GM18505 (cell line): ENCODE results near the gene ELOVL3.
"Not testable (repeated sequence)": the region's sequence is repeated elsewhere in the genome, so short reads cannot be mapped to it uniquely, and the experiment has no call there.

Source experiments
- ATAC-seq: cut with Tn5 transposase; IDR thresholded peaks from one replicate; pipeline ENCODE4 v1.9.1; 2021; ENCODE audit not compliant: unreplicated experiment
- POLR2A ChIP-seq: IDR thresholded peaks from 4 replicates; pipeline ENCODE4 v1.6.1; 2011; ENCODE audit warnings: borderline replicate concordance; ENCODE audit not compliant: insufficient read depth, insufficient read length; ENCODE audit errors: extremely low read depth

Gene ELOVL3

DNA sequence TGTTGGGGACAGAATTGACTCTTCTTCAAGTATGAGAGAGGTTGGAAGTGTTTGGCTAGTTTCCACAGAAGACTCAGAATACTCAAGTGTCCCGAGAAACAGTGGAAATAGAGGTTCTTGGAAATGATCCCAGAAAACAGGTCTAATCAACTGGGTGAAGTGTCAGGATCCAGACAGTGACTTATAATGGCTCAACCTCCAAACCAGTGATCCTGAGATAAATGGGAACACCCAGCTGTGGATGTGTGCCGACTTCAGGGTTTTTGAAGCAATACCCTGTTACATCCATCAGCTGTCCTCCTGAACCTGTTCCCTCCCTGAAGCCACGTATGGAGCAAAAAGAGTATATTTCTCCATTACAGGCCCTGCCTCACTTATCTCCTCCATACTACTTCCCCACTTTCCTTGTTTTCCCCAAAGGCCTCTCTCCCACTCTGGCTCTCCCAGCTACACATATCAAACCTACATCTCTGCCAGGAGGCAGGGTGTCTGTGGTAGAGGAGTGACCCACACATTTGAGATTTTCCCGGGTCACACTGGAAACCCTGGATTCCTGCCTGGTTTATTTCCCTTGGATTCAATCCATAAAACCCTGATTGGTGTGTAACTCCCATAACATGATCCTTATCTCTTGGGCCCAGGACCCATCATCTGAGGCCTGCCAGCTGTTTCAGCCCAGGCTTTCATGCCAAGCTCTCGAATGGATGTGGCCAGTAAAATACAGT is 17.6 kb upstream of the ELOVL3 start:
- TF ChIP-seq POLR2A = no peak
- no peak for ATAC-seq

DNA sequence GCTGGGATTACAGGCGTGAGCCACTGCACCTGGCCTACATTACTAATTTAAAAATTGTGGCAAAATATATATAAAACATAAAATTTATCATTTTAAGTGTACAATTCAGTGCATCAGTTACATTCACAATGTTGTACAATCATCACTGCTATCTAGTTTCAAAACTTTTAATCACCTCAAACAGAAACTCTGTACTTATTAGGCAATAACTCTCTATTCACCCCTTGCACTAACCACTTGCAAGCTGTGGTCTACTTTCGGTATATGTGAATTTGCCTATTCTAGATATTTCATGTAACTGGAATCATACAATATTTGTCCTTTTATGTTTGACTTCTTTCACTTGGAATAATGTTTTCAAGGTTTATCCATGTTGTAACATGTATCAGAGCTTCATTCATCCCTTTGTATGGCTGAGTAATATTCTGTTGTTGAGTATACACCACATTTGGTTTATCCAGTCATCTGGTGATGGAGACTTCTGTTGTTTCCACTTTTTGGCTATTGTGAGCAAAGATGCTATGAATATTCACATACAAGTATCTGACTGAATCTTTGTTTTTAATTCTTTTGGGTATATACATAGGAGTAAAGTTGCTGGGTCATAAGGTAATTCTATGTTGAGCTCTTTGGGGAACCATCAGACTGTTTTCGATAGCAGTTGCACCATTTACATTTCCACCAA is 14.3 kb upstream of the ELOVL3 start:
- TF ChIP-seq POLR2A = no peak
- no peak for ATAC-seq

DNA sequence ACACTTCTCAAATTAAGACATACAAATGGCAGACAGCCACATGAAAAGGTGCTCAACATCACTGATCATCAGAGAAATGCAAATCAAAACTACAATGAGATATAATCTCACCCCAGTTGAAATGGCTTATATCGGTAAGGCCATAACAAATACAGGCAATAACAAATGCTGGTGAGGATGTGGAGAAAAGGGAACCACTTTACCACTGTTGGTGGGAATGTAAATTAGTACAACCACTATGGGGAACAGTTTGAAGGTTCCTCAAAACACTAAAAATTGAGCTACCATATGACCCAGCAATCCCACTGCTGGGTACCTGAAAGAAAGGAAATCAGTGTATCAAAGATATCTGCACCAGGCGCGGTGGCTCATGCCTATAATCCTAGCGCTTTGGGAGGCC is 12.5 kb upstream of the ELOVL3 start:
- not testable (repeated sequence) for ATAC-seq

DNA sequence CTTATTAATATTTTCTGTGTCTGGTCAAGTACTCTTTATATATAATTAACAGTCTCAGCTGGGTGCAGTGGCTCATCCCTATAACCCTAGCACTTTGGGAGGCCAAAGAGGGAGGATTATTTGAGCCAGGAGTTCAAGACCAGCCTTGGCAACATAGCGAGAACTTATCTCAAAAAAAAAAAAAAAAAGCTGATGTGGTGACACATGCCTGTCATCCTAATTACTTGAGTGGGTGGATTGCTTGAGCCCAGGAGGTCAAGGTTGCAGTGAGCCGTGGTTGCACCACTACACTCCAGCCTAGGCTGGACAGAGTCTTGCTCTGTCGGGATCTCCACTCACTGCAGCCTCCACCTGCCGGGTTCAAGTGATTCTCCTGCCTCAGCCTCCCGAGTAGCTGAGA is 6.7 kb upstream of the ELOVL3 start:
- ATAC-seq = no peak
- no peak for TF ChIP-seq POLR2A

DNA sequence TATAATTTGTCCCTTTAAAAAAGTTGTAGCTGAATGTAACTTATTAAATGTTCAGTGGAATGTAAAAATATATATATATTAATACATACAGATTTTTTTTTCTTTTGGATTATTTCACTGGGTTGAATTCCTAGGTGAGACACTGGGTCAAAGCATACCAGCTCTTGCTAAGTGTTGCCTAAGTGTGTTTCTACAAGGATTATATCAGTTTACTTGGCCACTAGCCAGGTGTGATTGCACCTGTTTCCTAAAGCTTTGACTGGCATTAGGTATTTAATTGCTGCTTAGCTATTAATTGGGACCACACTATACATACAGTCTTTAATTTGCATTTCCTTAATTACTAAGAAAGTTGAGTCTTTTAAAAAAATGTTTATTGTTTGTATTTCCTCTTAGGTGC is 5.5 kb upstream of the ELOVL3 start:
- ATAC-seq = no peak
- no peak for TF ChIP-seq POLR2A

DNA sequence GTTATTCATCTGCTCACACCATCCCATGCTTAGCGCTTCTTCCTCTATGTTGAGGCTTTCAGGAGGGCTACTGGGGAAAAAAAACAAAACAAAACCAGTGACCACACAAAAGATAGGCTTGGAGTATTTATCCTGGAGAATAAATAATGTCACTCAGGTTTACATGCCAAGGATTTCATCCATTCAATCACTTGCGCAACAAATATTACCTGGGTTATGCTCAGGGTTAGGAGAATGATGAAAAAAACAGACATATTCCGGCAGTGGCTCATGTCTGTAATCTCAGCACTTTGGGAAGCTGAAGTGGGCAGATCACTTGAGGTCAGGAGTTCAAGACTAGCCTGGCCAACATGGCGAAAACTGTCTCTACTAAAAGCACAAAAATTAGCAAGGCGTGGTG is 3.3 kb upstream of the ELOVL3 start:
- ATAC-seq = no peak
- TF ChIP-seq POLR2A = no peak

DNA sequence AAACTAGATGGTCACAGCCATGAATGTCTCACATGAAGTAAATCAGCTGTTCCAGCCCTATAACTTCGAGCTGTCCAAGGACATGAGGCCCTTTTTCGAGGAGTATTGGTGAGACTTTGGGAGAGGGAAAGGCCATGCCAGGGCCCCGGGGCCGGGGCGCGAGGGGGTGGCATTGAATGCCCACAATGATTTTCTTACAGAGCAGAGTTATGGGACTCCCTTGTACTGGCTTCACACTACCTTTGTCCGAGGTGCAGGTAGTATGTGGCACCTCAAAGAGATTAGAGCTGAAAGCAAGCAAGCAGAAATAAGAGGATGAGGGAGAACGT is 407 bp downstream of the ELOVL3 start:
- no peak for TF ChIP-seq POLR2A
- no peak for ATAC-seq

DNA sequence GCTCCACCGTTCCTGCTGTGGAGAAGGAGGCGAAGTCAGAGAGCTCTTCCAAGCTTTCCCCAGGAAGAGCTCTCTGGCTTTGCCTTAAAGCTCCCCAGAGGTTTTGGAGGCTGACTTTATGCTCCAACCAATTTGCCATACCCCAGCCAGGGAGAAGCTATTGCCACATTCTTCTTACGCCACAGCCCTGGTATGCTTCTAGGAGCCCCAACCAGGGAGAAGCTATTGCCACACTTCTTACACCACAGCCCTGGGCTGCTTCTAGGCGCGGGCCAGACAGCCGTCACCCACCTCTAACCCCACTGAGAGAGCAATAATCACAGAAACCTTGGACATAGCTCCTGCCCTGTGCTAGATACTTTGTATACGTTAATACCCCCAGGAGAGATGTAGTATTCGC is 951 bp downstream of the ELOVL3 start:
- TF ChIP-seq POLR2A = no peak
- no peak for ATAC-seq

DNA sequence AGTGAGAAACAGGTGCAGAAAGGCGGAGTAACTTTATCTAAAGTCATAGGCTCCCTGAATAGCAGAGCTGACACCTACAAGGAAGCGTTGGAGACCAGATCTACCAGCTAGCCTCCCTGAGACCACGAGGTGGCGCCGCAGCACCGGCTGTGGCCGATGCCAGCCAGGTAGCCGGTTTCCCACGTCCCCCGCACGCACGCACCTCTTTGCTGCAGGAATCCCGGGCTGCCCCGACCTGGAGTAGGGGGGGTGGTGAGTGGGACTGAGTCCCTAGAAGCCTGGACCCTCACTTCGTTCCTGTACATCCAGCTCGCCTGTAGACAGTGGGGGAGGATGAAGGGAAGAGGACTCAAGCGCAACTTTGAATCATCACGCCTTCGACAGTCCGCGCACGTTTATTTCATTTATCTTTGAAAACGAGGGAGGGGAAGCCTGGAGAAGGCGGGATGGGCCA is 3.7 kb downstream of the ELOVL3 start:
- no peak for TF ChIP-seq POLR2A
- ATAC-seq = no peak

DNA sequence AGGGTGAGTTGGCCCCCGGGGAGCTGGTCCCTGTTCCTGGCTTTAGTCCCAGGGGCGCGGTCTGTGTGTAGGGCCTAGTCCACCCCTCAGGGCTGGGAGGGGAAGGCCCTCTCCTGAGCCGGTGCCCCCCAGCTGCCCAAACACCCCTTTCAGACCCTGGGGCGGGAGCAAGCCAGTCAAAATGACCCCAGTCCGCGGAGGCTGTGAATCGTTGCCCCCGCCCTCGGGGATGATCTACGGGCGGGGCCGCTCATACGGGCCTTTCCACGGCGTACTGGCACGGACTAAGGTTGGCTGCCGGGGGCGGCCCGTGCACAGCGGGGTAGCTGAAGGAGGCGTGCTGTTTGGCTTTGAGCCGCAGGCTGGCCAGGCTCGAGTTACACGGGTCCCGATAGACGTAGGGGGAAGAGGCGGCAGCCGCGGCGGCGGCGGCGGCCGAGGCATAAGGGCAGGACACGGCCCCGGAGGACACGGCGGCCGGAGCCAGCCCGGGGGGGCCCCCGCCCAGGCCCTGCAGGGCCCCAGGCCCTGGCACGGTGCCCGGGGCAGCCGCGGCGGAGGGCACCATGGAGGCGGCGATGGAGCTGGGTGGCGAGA is 4.3 kb downstream of the ELOVL3 start:
- TF ChIP-seq POLR2A = no peak
- no peak for ATAC-seq

DNA sequence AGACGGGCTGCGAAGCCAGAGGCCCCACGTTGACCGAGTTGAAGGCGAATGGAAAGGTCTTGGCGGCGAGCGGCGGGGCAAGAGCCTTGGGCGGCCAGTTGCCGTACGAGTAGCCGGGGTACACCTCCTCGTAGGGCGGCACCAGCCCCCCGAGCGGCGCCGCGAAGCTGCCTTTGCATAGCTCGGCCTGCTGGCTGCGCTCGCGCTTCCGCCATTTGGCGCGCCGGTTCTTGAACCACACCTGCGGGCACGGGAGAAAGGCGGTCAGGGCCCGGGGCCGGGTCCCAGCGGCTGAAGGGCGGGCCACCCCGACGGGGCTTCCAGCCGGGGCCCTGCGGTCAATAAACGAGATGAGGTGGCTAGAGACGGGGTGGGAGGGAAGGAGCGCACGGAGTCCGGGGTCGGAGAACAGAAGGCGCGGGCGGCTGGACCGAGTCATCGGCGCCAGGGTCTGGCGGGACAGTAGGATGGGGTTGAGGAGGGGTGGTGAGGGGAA is 4.8 kb downstream of the ELOVL3 start:
- TF ChIP-seq POLR2A = no peak

DNA sequence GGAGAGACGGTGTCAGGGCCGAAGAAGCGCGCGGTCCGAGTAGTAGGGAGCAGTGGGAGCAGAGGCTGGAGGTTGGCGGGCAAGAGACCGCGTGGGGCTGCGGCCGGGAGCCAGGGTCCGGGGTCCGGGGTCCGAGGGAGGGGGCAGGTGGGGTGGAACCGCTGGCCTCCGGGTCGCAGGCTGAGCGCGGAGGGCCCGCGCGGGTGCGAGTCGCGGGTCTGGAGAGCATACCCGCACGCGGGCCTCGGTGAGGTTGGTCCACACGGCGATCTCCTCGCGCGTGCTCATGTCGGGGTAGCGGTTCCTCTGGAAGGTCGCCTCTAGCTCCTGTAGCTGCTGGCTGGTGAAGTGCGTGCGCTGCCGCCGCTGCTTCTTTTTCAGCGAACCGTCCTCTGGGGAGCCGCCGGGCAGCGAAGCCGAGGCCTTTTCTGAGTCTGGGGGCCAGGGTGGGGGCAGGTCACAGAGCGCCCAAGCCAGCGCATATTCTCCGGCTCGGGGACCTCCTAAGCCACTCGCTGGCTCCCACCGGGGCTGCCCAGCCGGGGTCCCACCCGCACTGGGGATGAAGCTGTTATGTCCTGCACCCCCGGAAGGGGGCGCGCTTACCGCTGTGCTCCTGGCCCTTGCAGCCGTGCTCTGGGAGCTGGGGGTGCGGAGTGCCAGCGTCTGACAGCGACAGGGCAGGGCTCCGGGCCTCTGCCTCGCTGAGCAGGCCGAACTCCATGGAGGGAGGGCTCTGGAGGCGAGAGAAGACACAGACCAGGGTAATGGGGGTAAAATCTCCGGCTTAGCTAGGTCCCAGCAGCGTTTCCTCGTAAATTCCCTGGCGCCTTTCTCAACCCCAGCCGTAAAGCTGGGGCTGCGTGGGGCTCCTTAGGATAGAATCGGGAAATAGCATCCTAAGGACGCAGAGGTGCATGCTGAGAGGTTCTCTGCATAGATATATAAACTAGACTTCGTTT is 5.5 kb downstream of the ELOVL3 start:
- ATAC-seq = no peak
- no peak for TF ChIP-seq POLR2A

More for the DNA sequence above, 4.8 kb downstream of the ELOVL3 start:
- ATAC-seq = no peak

DNA sequence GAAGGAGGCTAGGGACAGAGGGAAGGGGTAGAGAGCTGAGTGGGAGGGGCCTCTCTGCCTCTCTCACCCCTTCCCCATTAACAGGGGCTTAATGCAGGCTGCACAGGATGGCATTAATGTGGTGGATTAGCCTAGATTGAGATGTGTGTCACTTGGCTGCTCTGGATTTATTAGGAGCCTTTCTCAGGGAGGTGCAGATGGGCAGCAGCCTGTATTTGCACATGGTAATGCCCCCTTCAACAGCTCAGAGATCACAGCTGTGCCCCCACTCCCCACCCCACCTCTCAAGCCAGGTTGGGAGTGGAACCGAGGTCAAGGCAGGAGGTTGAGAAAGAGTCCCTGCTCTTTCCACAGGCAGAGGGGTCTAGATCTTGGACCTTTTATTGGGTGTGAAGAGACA is 7.9 kb downstream of the ELOVL3 start:
- no peak for ATAC-seq
- TF ChIP-seq POLR2A = no peak

DNA sequence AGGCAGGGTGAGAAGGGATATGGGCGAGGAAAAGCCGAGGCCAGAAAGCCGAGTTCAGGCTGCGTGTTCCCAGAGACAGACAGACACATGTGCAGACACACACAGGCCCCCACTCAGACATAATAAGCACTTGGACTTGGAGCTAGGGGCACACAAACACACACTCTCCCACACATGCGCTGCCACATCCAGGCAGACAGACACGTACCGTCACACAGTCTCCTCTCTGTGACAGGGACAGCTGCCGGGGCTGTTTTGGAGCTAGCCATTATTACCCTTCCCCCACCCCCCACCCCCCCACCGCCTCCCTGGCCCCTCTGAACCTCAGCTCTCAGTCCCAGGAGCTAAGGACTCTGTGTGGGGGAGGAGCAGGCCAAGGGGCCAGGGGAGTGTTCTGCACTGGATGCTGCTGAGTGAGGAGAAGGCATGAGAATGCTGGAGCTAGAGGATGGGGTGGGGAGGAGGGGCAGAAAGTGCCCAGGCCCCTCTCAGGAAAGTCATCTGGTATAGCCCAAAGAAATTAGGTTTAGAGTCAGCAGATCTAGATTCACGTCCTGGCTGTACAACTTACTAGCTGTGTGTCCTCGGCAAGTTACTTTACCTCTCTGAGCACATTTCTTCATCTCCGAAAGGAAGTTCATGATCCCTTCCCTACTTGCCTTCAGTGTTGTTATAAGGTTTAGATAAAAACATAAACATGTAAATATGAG is 8.9 kb downstream of the ELOVL3 start:
- ATAC-seq = no peak
- TF ChIP-seq POLR2A = no peak
